Measurements from ENCODE around the gene S100A3. TPM values are rescaled to one million over a fixed set of nuclear protein-coding genes. Genes with fewer than 3 reads are reported as not detected.
A peak's percentile ranks its signal among the peaks of the same experiment; 100 is the strongest.
"Not testable (repeated sequence)": the region's sequence is repeated elsewhere in the genome, so short reads cannot be mapped to it uniquely, and the experiment has no call there.

The S100A3 gene, protein sequence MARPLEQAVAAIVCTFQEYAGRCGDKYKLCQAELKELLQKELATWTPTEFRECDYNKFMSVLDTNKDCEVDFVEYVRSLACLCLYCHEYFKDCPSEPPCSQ
- not detected for total RNA-seq

DNA sequence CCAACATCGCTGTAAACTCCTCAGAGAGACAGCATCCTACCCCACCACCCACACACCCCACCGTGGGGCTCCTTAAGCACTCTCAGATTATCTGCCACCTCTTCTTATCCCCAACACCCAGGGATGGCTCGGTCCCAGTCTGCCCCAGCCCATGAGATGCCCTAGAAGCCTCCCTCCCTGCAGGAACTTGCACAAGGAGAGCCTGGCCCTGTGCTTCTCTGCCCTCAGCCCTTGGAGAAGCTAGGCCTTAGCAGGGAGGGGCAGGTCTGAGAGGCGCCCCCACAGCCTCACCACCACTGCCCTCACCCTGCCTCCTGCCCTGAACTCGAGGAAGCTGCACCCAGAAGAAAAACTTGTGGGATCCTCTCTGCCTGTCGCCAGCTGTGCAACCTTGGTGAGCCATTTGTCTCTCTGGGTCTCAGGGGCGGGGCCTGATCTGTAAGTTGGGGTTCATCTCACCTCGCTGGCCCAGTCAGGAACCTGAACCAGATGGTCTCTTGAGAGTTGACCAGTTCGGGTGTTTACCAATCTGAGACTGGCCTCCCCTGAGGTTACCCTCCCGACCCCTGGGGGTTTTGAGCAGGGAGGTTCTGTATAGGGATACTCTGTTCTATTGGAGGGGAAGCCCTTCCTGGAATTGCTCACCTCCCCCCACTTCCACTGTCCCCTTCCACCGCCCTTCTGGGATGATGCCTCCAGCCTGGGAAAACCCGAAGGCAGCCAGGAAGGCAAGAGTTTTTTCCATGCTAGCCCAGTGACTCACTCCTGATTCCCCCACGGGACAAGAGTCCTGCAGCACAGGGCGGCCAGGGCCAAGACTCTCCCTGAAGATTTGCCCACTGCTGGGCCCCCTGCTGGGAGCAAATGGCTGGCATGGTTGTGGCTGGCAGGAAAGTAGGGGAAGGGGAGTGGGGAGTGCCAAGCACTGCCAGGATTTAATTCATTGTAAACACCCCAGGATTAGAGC lies at the start of gene S100A3:
TSS of gene S100A3 (minus strand) at position 537 of the 967 bp plus-strand sequence. CDS start 773 bp downstream, outside the sequence.
- Mint-ChIP-seq H3K27me3 (no peaks in the 10 kb centered on the region), H3K9me3 (no peaks in the 10 kb centered on the region), H3K4me1 (peaks cover 35% of the 10 kb centered on the region), H3K27ac (peak within 1 kb of the TSS; percentile 50), H3K4me3 (no peak within 1 kb of the TSS), H3K36me3 (peaks cover 10% of the 10 kb centered on the region)
- POLR2A ChIA-PET: interaction anchor here (0.6 to 1.0 kb wide), 2 partner anchors 13 to 108 kb away, joined by 3 to 6 read pairs; partner anchors contain the start of gene S100A6
- ATAC-seq (ENCODE audit: low read depth): no peak
- no peak for DNase-seq

DNA sequence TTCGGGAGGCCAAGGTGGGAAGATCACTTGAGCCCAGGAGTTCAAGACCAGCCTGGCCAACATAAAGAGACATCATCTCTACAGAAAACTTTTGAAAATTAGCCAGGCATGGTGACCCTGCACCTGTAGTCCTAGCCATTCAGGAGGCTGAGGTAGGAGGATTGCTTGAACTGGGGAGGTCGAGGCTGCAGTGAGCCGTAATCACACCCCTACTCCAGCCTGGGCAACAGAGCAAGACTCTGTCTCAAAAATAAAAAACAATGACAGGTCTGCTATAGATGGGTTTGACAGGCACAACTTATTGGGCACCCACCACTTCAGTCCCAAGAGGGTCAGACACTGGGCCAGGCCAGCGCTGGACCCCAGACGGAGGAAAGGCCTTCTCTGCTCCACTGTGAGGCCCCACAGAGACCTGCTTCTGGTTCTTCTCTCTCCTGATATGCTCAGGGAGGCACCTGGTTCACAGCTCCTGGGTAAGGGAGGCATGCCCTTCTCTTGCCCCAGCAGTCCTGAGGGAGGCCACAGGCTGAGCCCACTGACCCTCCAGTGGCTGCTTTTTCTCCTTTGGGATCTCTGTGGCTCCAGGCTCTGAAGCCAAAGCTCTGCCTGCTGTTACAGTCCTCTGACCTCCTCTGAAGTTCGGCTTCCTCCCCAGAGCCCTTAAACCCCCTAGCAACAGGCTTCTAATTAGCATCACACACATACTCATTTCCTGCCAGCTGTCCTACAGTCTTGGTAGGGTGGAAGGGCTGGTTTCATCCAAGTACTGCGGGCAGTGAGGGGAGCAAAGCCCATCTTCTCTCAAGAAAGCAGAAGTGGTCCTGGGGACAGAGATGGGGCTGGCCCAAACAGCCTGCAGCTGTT lies 49.5 kb upstream of the S100A3 start:
- H3K27me3 Mint-ChIP-seq: no peaks in the 10 kb centered on the region
- DNase-seq (peak; percentile 53), ATAC-seq (ENCODE audit: low read depth) (peak; percentile 98)
- H3K4me3 Mint-ChIP-seq: peak overlapping the region; percentile 42
- H3K27ac Mint-ChIP-seq: peak overlapping the region; percentile 88
- POLR2A ChIA-PET: interaction anchor here (0.8 to 2.6 kb wide), 4 partner anchors 8 to 36 kb away, joined by 3 to 14 read pairs (median 4); partner anchors contain the start of genes CHTOP and S100A13
- no peaks in the 10 kb centered on the region for H3K9me3 Mint-ChIP-seq
- no peaks in the 10 kb centered on the region for H3K36me3 Mint-ChIP-seq
- peaks cover 20% of the 10 kb centered on the region for H3K4me1 Mint-ChIP-seq

DNA sequence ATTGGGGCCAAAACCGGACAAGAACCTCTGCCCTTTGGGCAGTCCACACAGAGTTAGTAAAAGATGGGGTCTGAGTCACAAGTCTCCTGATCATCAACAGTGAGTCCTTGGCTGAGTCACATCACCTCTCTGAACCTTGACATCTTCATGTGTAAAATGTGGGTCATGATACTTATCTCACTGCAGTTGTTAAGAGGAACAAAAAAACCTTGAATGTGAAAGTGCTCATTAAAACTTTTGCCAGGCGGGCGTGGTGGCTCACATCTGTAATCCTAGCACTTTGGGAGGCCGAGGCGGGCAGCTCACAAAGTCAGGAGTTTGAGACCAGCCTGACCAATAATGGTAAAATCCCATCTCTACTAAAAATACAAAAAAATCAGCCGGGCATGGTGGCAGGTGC lies 48.1 kb upstream of the S100A3 start:
- Mint-ChIP-seq H3K27ac (no peak overlapping the region), H3K4me3 (no peak overlapping the region), H3K27me3 (no peaks in the 10 kb centered on the region), H3K36me3 (no peaks in the 10 kb centered on the region), H3K4me1 (peaks cover 13% of the 10 kb centered on the region), H3K9me3 (no peaks in the 10 kb centered on the region)
- no peak for ATAC-seq (ENCODE audit: low read depth)
- DNase-seq: no peak
- POLR2A ChIA-PET: interaction anchor here (2.6 kb wide), 1 partner anchor 37 kb away, joined by 14 read pairs; the partner anchor contains the start of gene CHTOP

DNA sequence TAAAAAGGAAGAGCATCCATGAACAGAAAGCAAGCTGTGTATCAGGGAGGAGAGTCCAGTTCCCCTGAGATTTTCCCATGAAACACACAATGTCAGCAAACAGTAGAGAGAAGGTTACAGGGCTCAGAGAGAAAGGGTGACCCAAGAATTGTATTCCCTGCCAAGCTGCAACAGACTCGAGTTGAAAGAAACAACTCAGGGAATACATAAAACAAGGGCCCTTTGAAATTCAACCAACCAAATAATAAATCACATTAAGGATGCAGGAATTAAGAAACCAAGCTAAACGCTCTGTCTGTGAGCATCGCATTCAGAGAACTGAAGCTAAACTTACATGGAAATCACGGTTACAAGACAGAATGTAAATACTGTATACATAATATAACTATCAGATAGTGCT lies 43.7 kb upstream of the S100A3 start:
- Mint-ChIP-seq H3K27me3 (peaks cover 9% of the 10 kb centered on the region), H3K4me1 (peaks cover 1% of the 10 kb centered on the region), H3K4me3 (no peak overlapping the region), H3K9me3 (no peaks in the 10 kb centered on the region), H3K36me3 (no peaks in the 10 kb centered on the region), H3K27ac (no peak overlapping the region)
- POLR2A ChIA-PET: no interaction called here
- ATAC-seq (ENCODE audit: low read depth) (no peak), DNase-seq (no peak)

DNA sequence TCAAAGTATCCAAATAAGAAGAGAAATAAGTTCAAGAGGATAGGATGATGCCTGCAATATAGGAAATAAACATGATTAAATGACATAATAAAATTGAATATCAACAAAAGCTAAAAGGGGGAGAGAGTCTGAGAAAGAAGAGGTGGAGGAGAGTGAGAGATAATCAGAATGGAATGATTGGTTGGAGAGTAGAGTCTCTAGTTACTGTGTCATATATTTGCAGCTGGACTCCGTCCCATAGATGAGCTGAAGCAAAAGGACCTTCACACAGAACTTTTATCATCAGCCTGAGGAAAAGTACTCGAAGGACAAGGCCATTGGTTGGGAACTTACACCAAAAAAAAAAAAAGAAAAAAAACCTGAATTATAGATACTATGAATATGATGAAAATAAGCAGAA lies 39.4 kb upstream of the S100A3 start:
- ATAC-seq (ENCODE audit: low read depth): no peak
- H3K4me1 Mint-ChIP-seq: no peaks in the 10 kb centered on the region
- DNase-seq: no peak
- H3K27ac Mint-ChIP-seq: no peak overlapping the region
- peaks cover 23% of the 10 kb centered on the region for H3K27me3 Mint-ChIP-seq
- no peaks in the 10 kb centered on the region for H3K36me3 Mint-ChIP-seq
- H3K4me3 Mint-ChIP-seq: no peak overlapping the region
- POLR2A ChIA-PET: no interaction called here
- no peaks in the 10 kb centered on the region for H3K9me3 Mint-ChIP-seq

DNA sequence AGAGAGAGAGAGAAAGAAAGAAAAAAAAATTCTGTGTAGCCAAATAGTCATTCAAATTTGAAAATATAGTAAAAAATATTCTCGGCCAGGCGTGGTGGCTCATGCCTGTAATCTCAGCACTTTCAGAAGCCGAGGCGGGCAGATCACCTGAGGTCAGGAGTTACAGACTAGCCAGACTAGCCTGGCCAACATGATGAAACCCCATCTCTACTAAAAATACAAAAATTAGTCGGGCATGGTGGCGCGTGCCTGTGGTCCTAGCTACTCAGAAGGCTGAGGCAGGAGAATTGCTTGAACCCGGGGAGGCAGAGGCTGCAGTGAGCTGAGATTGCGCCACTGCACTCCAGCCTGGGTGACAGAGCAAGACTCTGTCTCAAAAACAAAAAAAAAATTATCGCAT lies 39.0 kb upstream of the S100A3 start:
- H3K27me3 Mint-ChIP-seq: peaks cover 23% of the 10 kb centered on the region
- H3K4me3 Mint-ChIP-seq; POLR2A ChIA-PET; H3K4me1 Mint-ChIP-seq; H3K27ac Mint-ChIP-seq; ATAC-seq (ENCODE audit: low read depth); H3K36me3 Mint-ChIP-seq; DNase-seq; H3K9me3 Mint-ChIP-seq: not testable (repeated sequence)

DNA sequence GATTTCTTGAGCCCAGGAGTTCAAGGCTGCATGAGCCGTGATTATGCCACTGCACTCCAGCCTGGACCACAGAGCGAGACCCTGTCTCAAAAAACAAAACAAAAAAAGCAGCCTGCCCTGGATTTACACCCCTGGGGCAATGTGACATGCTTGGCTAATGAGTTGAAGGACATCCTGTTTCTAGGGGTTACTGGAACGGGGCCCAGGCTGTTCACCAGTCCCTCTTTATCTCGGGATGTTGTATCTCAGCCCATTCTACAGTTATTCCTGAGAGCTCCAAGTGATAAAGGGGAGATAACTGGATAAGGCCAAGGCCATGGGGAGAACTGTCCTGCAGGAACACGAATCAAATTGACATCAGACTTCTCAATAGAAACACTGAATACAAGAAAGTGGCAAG lies 38.3 kb upstream of the S100A3 start:
- H3K4me3 Mint-ChIP-seq: no peak overlapping the region
- no peaks in the 10 kb centered on the region for H3K36me3 Mint-ChIP-seq
- no peak for DNase-seq
- peaks cover 23% of the 10 kb centered on the region for H3K27me3 Mint-ChIP-seq
- H3K4me1 Mint-ChIP-seq: no peaks in the 10 kb centered on the region
- H3K27ac Mint-ChIP-seq: no peak overlapping the region
- H3K9me3 Mint-ChIP-seq: no peaks in the 10 kb centered on the region
- POLR2A ChIA-PET: no interaction called here
- no peak for ATAC-seq (ENCODE audit: low read depth)

DNA sequence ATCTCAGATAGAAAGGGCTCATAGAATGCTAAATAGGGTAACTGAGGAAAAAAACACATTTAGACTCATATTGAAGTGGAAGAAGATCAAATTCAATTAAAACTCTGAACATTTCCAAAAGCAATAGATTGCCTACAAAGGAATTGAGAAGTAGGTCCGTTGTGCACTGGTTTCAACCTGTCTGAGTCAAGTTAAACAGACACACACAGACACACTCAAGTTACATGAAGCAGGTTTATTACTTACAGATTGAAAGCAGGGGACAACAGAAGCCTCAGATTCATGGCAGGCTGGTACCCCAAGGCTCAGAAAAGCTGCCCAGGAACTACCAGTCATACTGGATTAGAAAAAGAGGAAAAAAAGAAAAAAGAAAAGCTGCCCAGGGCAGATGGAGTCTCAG lies 37.3 kb upstream of the S100A3 start:
- H3K36me3 Mint-ChIP-seq: no peaks in the 10 kb centered on the region
- no peak overlapping the region for H3K4me3 Mint-ChIP-seq
- H3K27ac Mint-ChIP-seq: no peak overlapping the region
- DNase-seq (no peak), ATAC-seq (ENCODE audit: low read depth) (no peak)
- peaks cover 23% of the 10 kb centered on the region for H3K27me3 Mint-ChIP-seq
- POLR2A ChIA-PET: no interaction called here
- no peaks in the 10 kb centered on the region for H3K9me3 Mint-ChIP-seq
- H3K4me1 Mint-ChIP-seq: no peaks in the 10 kb centered on the region

DNA sequence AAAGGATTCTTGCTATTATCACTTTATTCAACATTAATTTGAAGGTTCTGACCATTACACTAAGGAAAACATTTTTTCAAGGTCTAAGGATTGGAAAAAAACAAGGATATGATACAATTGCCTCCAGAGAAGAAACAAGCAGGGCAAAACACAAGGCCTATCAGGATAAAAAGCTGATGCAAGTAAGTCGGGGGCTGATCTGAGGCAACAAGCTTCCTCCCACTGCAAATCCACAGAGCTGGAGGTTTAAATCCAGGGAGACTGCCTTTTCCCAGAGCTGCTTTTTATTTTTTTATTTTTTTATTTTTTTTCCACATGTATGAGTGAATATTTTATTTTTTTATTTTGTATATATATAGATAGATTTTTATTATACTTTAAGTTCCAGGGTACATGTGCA lies 35.9 kb upstream of the S100A3 start:
- DNase-seq: no peak
- Mint-ChIP-seq H3K27ac (no peak overlapping the region), H3K9me3 (no peaks in the 10 kb centered on the region), H3K4me3 (no peak overlapping the region), H3K36me3 (no peaks in the 10 kb centered on the region), H3K4me1 (no peaks in the 10 kb centered on the region), H3K27me3 (peaks cover 23% of the 10 kb centered on the region)
- POLR2A ChIA-PET: no interaction called here
- no peak for ATAC-seq (ENCODE audit: low read depth)

DNA sequence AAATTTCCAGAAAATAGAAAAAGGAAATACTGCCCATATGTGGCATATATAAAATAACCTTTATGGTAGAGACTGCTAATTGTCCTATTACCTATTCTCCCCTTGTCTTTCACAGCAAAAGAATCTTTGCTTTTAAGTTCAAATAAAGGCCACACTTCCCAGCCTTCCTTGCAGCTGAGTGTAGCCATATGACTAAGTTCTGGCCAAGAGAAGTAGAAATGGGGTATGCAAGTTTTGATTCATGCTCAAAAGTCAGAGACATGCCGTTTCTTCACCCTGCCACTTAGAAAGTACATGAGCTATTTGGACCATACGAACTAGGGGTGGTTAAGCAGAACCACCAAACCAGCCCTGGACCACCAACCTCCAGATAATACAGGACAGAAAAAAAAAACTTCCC lies 34.9 kb upstream of the S100A3 start:
- Mint-ChIP-seq H3K27ac (no peak overlapping the region), H3K4me3 (no peak overlapping the region)
- POLR2A ChIA-PET: no interaction called here

DNA sequence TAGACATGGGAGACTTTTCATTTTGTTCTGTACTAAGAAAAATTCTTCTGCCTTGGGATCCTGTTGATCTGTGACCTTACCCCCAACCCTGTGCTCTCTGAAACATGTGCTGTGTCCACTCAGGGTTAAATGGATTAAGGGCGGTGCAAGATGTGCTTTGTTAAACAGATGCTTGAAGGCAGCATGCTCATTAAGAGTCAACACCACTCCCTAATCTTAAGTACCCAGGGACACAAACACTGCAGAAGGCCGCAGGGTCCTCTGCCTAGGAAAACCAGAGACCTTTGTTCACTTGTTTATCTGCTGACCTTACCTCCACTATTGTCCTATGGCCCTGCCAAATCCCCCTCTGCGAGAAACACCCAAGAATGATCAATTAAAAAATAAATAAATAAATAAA lies 34.5 kb upstream of the S100A3 start:
- H3K4me1 Mint-ChIP-seq; DNase-seq; H3K27ac Mint-ChIP-seq; H3K4me3 Mint-ChIP-seq; ATAC-seq (ENCODE audit: low read depth); H3K36me3 Mint-ChIP-seq; H3K9me3 Mint-ChIP-seq; POLR2A ChIA-PET: not testable (repeated sequence)
- H3K27me3 Mint-ChIP-seq: peaks cover 32% of the 10 kb centered on the region

More for the DNA sequence above, 34.9 kb upstream of the S100A3 start:
- no peaks in the 10 kb centered on the region for H3K36me3 Mint-ChIP-seq
- no peak for DNase-seq
- H3K27me3 Mint-ChIP-seq: peaks cover 30% of the 10 kb centered on the region
- no peak for ATAC-seq (ENCODE audit: low read depth)
- H3K9me3 Mint-ChIP-seq: no peaks in the 10 kb centered on the region
- no peaks in the 10 kb centered on the region for H3K4me1 Mint-ChIP-seq

DNA sequence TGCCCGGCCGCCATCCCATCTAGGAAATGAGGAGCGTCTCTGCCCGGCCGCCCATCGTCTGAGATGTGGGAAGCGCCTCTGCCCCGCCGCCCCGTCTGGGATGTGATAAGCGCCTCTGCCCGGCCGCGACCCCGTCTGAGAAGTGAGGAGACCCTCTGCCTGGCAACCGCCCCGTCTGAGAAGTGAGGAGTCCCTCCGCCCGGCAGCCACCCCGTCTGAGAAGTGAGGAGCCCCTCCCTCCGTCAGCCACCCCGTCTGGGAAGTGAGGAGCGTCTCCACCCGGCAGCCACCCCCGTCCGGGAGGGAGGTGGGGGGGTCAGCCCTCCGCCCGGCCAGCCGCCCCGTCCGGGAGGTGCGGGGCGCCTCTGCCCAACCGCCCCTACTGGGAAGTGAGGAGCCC lies 33.8 kb upstream of the S100A3 start:
- ATAC-seq (ENCODE audit: low read depth); H3K4me3 Mint-ChIP-seq; H3K36me3 Mint-ChIP-seq; H3K27ac Mint-ChIP-seq; H3K9me3 Mint-ChIP-seq; DNase-seq; POLR2A ChIA-PET; H3K4me1 Mint-ChIP-seq: not testable (repeated sequence)
- H3K27me3 Mint-ChIP-seq: peaks cover 33% of the 10 kb centered on the region

DNA sequence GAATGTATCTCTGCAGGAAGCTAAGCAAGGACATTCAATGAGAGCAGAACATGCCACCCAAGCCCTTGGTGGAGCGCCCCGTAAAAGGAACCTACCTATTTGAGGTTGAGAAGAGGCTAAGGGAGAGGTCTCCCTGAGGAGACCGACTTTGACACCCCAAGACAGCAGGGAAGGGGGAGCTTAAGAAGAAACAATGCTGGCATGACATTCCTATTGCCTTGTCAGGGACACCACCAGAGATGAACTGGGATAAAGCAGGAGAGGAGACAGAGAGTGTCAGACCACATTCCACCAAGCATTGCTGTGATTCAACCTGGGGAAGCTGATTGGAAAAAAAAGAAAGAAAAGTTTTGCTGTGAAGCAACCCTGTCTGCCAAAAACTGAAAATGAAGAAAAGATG lies 29.9 kb upstream of the S100A3 start:
- ATAC-seq (ENCODE audit: low read depth): no peak
- no peaks in the 10 kb centered on the region for H3K4me1 Mint-ChIP-seq
- no peak overlapping the region for H3K4me3 Mint-ChIP-seq
- H3K27me3 Mint-ChIP-seq: peaks cover 31% of the 10 kb centered on the region
- H3K9me3 Mint-ChIP-seq: no peaks in the 10 kb centered on the region
- H3K27ac Mint-ChIP-seq: no peak overlapping the region
- DNase-seq: no peak
- H3K36me3 Mint-ChIP-seq: no peaks in the 10 kb centered on the region
- POLR2A ChIA-PET: no interaction called here

Measured in activated naive CD8-positive, alpha-beta T cell treated with anti-CD3 and anti-CD28 coated beads, Interleukin-2, amount 10 ng/mL, durations not matched to agents 7 days and 5 days (primary cell).